GM19193 (cell line): ENCODE results near the gene ANKRD50.
A peak's percentile ranks its signal among the peaks of the same experiment; 100 is the strongest.

Source experiments
- POLR2A ChIP-seq: IDR thresholded peaks from 4 replicates; pipeline ENCODE4 v1.6.1; 2011; ENCODE audit not compliant: insufficient read depth, insufficient read length; ENCODE audit errors: extremely low read depth

Gene ANKRD50, protein sequence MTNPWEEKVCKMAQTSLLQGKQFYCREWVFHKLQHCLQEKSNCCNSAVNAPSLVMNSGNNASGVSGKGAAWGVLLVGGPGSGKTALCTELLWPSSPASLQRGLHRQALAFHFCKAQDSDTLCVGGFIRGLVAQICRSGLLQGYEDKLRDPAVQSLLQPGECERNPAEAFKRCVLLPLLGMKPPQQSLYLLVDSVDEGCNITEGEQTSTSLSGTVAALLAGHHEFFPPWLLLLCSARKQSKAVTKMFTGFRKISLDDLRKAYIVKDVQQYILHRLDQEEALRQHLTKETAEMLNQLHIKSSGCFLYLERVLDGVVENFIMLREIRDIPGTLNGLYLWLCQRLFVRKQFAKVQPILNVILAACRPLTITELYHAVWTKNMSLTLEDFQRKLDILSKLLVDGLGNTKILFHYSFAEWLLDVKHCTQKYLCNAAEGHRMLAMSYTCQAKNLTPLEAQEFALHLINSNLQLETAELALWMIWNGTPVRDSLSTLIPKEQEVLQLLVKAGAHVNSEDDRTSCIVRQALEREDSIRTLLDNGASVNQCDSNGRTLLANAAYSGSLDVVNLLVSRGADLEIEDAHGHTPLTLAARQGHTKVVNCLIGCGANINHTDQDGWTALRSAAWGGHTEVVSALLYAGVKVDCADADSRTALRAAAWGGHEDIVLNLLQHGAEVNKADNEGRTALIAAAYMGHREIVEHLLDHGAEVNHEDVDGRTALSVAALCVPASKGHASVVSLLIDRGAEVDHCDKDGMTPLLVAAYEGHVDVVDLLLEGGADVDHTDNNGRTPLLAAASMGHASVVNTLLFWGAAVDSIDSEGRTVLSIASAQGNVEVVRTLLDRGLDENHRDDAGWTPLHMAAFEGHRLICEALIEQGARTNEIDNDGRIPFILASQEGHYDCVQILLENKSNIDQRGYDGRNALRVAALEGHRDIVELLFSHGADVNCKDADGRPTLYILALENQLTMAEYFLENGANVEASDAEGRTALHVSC (N-terminal part only)

DNA sequence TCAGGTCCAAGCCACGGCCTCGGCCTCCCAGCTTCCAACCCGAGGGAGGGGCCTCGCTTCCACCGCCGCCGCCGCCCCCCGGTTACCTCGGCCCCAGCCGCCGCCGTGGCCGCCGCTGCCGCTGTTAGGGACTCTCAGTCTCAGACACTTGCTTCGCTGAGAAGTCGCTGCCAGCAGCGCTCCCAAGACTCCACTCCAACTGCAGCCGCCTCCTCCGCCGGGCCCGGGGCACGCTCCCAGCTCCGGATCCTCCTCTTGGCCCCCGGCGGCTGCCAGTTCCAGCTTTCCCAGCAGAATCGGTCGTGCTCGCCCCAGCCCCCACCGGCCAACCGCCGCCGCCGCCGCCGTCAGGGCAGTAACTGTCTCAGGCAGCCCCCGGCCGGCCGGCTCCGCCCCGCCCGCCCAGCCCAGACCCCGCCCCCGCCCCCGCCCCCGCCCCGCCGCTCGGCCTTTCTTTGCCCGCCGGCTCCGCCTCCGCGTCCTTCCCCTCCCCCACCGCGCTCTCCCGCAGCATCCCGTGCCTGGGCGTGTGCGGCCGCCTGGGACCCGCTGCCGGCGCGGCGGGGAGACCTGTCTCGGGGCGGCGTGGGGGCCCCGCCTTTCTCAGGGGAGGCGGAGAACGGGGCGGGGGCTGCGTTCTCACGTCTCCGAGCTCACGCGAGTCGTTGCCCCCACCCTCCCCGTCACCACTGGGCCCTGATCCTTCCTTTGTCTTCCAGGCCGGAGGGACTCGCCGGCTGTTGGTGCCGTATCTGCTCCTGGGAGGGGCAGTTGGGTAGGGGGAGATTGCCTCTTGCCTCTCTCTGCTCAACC, at the start of gene ANKRD50:
Gene ANKRD50 (minus strand): TSS at position 361 of the 813 bp plus-strand sequence. CDS start 2,221 bp downstream, outside the sequence.
- peak; percentile 61 for TF ChIP-seq POLR2A

GRCh38 chr4:124757126-124757525, 44.6 kb upstream of the ANKRD50 start:
- no peak for TF ChIP-seq POLR2A

DNA sequence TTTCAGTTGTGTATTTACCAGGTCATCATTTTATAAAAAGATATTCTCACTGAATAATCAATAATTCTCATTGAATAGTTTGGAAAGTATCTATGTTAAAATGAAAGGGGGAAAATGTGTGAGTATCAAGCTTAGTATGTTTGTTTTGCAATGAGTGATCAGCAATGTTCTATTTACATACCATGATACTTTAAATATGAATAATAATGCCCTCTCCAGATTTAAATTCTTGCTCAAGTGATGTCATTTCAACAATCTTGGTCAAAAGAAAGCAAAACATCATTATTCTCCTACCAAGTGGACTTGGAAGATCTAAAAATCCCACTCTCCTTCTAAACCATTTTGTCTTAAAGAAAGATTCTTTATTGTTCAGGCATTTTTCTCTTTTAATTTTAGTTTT, 42.1 kb upstream of the ANKRD50 start:
- no peak for TF ChIP-seq POLR2A

- no peak for TF ChIP-seq POLR2A
Observed at GRCh38 chr4:124753941-124754581, 41.5 kb upstream of the ANKRD50 start.

DNA sequence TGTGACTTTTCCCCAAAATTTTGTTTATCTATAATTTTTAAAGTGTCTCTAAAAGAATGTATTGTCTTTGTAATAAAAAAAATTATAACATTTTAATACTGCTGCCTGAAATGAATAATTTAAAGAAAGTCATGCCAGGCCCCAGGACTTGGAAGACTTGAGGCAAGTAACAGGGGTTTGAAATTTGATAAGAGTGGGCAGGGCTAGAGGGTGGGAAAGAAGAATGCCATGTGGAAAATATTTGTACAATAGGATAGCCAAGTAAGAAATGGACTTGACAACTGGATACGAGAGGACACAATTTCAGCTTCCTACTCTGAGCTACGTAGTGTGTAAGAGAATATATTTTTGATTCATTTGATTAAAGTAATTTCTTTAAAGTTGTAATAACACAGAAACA, 36.9 kb upstream of the ANKRD50 start:
- TF ChIP-seq POLR2A: no peak

DNA sequence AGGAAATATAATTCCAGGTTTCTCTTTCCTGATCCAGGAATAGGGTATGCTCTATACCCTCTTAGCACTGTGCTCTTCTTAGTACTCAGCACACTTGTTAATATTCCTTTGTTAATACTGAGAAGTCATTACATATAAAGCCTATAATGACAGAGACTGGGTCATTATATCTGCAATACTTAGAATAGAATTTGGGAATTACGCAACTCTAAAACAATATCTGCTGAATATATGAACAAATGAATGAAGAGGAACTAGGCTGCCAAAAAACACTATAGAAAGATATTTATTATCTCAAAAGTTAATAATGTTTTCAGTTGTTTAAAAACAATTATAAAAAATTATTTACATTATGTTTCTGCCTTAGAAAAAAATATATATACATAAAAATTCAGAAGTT, 36.4 kb upstream of the ANKRD50 start:
- TF ChIP-seq POLR2A: no peak

GRCh38 chr4:124745985-124746801, 33.7 kb upstream of the ANKRD50 start:
- TF ChIP-seq POLR2A: no peak

- no peak for TF ChIP-seq POLR2A
Observed at GRCh38 chr4:124743711-124744110, 31.2 kb upstream of the ANKRD50 start.

- TF ChIP-seq POLR2A: no peak
Observed at GRCh38 chr4:124740501-124740900, 28.0 kb upstream of the ANKRD50 start.

DNA sequence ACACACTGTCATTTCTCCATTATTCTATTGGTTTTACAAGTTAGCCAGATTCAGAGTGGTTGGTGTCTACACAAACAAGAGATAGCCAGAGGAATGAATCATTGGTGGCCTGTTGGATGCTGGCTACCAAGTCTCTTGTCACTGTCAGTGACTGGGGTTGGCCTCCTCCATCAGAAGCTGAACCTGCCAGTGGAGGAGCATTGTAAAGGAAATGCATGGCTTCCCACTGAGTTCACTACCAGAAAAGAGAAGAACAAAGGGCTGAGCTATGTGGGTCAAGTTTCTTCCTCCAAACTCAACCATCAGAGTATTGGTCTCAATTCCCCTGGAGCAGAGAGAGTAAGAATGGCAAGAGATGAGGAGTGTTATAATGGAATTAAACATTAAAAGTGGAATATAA, 26.5 kb upstream of the ANKRD50 start:
- no peak for TF ChIP-seq POLR2A

DNA sequence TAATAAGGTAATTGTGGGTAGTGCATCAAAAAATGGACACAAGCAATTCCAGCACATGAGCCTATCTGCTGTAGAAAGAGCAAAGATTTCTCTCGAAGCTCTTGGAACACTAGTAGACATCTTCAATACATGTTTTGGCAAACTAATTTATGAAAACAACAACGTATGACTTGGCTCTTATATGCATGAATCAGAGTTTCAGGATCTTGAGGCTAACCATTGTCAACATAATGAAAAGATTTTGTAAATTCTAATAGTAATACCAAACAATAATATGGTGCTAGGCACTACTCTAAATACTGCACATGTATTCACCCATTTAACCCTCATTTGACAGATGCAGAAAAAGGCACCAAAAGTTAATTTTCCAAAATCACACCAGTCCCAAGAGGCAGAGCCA, 25.1 kb upstream of the ANKRD50 start:
- no peak for TF ChIP-seq POLR2A

DNA sequence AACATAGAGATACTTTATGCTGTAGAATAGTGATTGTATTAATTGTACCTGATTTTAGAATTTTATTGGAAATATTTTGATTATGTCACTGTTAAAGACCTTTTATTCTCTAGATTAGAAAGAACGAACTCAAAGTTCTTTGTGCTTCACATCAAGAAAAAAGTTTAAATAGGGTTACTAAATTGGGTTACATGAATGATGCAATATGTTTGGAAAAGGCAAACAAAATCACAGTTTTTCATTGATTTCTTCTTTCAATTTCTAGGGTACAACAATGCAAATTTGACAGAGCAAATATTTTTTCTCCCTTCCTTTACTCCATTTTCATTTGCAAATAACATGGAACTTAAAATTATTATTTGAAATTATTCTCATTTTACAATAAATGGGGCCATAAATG, 24.0 kb upstream of the ANKRD50 start:
- TF ChIP-seq POLR2A: no peak

GRCh38 chr4:124727331-124727890, 14.9 kb upstream of the ANKRD50 start:
- no peak for TF ChIP-seq POLR2A
